Activated CD4-positive, alpha-beta T cell treated with anti-CD3 and anti-CD28 coated beads, Interleukin-2, amount 10 ng/mL, durations not matched to agents 24 days and 14 days (primary cell): ENCODE results near the gene SERAC1. TPM values are rescaled to one million over a fixed set of nuclear protein-coding genes. Genes with fewer than 3 reads are reported as not detected.
"Not testable (repeated sequence)": the region's sequence is repeated elsewhere in the genome, so short reads cannot be mapped to it uniquely, and the experiment has no call there.

Experiments used
- DNase-seq: peaks from one replicate; pipeline ENCODE4 v3.0.0; 2022
- H3K27ac Mint-ChIP-seq: one replicate; pipeline ENCODE4 v1.8.0; 2022; ENCODE audit warnings: mild to moderate bottlenecking, mixed read lengths
- H3K27me3 Mint-ChIP-seq: one replicate; pipeline ENCODE4 v1.8.0; 2022; ENCODE audit warnings: mixed read lengths
- H3K36me3 Mint-ChIP-seq: one replicate; pipeline ENCODE4 v1.8.0; 2022; ENCODE audit warnings: low read depth, mild to moderate bottlenecking, mixed read lengths
- H3K4me1 Mint-ChIP-seq: one replicate; pipeline ENCODE4 v1.8.0; 2021; ENCODE audit warnings: mixed read lengths
- H3K4me3 Mint-ChIP-seq: one replicate; pipeline ENCODE4 v1.8.0; 2022; ENCODE audit warnings: mild to moderate bottlenecking, moderate library complexity, mixed read lengths
- H3K9me3 Mint-ChIP-seq: one replicate; pipeline ENCODE4 v1.8.0; 2021; ENCODE audit warnings: mixed read lengths
- intact Hi-C: fragments of 100-400 bp; cut with micrococcal nuclease; formaldehyde crosslinking; loops from one replicate; pipeline ENCODE4 v1.15.1; 2023
- total RNA-seq: library from RNA; stranded (reverse); gene quantifications from 2 replicates; pipeline ENCODE4 v1.2.3, GENCODE V29; 2022

Gene SERAC1
- total RNA-seq, 1 donor from 2014 or later, result 5.4 TPM

DNA sequence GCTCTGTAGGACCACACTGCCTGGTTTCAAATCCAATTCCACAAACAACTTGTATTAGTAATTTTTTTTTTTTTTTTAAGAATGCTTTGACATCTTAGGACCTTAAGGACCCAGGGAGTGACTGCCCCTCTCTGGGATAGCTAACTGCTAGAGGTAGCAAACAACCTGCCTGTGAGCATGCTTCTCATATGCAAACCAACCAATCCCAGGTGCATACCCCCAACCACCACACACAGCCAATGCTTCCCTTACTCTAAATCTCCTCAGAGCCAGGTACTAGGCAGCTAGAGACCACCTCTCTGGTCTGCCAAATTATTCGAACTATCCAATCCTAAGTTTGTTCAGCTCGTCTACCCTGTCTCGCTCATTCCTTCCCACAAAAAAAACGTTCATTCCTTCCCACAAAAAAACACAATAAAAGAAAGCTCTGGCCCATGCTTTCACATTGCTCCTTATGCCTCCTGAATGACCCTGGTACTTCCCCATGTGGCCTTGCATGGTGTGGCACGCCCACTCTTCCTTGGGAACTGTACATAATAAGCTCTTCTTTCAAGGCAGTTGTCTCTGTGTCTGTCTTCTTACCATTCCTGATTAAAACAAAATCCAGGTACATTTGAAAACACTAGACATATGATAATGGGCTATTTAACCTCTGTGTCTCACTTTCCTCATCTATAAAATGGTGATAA lies 6.4 kb downstream of the SERAC1 start:
- Mint-ChIP-seq H3K27ac (no peak overlapping the region), H3K9me3 (no peaks in the 10 kb centered on the region), H3K4me3 (no peak overlapping the region), H3K36me3 (peaks cover 15% of the 10 kb centered on the region), H3K4me1 (peaks cover 20% of the 10 kb centered on the region), H3K27me3 (peaks cover under 1% of the 10 kb centered on the region)
- intact Hi-C loops, result no loop called here
- DNase-seq, result no peak

DNA sequence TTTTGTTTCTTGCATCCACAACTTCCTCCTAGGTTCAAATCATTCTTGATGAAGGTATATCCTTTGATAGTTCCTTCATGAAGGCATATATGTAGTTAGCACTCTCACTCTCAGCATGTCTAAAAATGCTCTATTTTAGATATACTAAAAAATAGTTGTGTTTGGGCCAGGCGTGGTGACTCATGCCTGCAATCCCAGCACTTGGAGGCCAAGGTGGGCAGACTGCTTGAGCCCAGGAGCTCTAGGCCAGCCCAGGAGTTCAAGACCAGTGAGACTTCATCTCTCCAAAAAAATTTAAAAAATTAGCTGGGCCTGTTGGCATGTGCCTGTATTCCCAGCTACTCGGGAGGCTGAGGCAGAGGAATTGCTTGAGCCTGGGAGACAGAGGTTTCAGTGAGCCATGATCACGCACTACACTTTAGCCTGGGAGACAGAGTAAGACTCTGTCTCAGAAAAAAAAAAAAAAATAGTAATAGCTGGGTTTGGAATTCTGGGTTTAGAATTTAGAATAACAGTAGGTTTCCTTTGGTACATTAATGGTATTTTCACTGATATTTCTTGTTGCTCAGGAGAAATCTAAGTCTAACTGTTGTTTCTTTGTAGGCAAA lies 7.0 kb downstream of the SERAC1 start:
- Mint-ChIP-seq H3K27ac (no peak overlapping the region), H3K4me1 (peaks cover 20% of the 10 kb centered on the region), H3K4me3 (no peak overlapping the region), H3K36me3 (peaks cover 15% of the 10 kb centered on the region), H3K9me3 (no peaks in the 10 kb centered on the region), H3K27me3 (no peaks in the 10 kb centered on the region)
- no peak for DNase-seq
- intact Hi-C loops, result no loop called here

DNA sequence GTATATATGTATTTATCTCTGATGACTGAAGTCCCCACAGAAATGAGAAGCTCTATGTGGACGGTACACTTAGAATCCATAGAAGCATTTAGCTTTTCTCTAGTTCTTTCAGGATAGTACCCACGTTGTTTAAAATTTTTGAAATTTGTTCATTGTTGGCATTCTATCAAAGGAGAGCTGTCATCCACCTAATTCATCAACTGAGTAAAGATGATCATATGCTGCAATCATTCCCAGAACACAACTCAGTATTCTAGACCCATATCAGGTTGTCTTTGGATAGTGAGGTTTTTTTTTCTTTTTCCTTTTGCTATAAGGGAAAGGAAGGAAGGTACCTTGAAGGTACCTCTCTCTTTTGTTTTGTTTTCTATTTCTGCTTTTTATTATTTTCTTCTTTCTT lies 9.3 kb downstream of the SERAC1 start:
- no peak for DNase-seq
- Mint-ChIP-seq H3K36me3 (peaks cover 21% of the 10 kb centered on the region), H3K27ac (no peak overlapping the region), H3K27me3 (no peaks in the 10 kb centered on the region), H3K4me1 (peaks cover 11% of the 10 kb centered on the region), H3K9me3 (no peaks in the 10 kb centered on the region), H3K4me3 (no peak overlapping the region)
- intact Hi-C loops, result no loop called here

DNA sequence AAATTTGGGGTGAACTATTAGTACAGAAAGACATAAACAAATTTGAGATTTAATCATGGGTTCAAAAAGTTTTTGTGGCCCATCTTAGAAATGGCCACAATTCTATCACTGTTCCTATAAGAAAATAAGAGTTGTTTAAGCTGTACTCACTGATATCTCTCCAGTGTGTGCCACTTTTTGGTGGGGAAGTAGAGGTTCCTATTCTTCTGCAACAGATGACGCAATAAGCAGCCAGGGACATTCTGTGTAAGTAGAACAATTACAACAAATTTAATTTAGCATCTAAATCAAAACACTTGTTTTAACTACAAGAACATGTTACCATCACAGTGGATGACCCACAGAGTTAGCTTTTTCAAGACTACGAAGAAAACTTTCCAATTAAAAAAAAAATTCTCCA lies 9.9 kb downstream of the SERAC1 start:
- Mint-ChIP-seq H3K27me3 (no peaks in the 10 kb centered on the region), H3K4me1 (peaks cover 11% of the 10 kb centered on the region), H3K9me3 (no peaks in the 10 kb centered on the region), H3K36me3 (peaks cover 21% of the 10 kb centered on the region), H3K27ac (no peak overlapping the region), H3K4me3 (no peak overlapping the region)
- no peak for DNase-seq
- intact Hi-C loops, result no loop called here

DNA sequence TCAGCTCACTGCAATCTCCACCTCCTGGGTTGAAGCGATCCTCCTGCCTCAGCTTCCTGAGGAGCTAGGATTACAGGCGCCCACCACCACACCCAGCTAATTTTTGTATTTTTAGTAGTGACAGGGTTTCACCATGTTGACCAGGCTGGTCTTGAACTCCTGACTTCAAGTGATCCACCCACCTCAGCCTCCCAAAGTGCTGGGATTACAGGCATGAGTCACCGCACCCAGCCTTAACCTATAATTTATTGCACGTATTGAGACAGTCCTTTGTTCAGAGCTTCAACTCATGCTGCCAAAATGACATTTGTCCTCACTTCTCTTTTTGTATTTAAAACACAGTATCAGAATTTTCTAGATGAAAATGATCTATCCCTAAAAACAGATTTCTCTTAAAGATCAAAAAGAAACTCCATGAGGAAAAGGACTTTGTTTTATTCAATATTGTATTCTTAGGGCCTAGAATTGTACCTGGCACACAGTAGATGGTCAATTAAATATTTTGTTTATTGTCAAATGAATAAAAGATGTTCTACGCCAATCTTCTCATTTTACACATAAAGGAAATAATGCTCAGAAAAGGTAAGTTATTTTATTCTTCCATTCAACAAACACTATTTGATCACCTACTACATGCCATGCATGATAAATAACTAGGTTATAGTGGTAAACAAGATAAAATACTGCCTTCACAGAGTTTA lies 10.8 kb downstream of the SERAC1 start:
- Mint-ChIP-seq H3K4me1 (peaks cover 5% of the 10 kb centered on the region), H3K27ac (no peak overlapping the region), H3K36me3 (peaks cover 21% of the 10 kb centered on the region), H3K27me3 (no peaks in the 10 kb centered on the region), H3K9me3 (no peaks in the 10 kb centered on the region), H3K4me3 (no peak overlapping the region)
- no peak for DNase-seq
- intact Hi-C loops, result no loop called here

DNA sequence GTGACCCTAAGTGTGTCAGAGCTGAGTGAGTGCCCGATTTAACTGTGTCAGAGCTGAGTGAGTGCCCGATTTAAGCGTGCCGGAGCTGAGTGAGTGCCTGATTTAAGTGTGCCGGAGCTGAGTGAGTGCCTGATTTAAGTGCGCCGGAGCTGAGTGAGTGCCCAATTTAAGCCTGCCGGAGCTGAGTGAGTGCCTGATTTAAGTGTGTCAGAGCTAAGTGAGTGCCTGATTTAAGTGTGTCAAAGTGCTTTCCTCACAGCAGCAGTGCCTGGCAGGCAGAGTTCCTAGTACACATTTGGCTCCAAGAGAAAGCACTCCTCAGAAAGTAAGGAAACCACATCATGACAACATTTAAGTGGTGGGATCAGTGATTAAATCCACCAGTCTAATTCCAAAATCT lies 13.2 kb downstream of the SERAC1 start:
- peaks cover 19% of the 10 kb centered on the region for H3K36me3 Mint-ChIP-seq
- no peak for DNase-seq
- H3K27ac Mint-ChIP-seq, result no peak overlapping the region
- H3K9me3 Mint-ChIP-seq, result no peaks in the 10 kb centered on the region
- H3K4me1 Mint-ChIP-seq, result no peaks in the 10 kb centered on the region
- H3K4me3 Mint-ChIP-seq, result no peak overlapping the region
- no peaks in the 10 kb centered on the region for H3K27me3 Mint-ChIP-seq
- intact Hi-C loops, result no loop called here

DNA sequence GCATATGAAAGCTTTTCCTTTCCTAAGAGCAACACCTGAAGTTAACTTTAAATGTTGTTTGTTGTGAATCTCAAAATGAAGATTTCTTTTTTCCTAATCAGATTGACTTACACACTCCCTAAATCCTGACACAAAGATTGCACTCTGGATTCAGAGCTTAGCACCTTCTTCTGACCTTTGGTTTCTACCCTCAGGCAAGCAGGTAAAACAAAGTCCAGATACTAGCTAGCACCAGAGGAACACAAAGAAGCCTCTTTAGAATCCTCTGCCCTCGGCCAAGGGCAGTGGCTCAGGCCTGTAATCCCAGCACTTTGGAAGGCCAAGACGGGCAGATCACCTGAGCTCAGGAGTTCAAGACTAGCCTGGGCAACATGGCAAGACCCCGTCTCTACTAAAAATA lies 14.5 kb downstream of the SERAC1 start:
- H3K4me3 Mint-ChIP-seq, result no peak overlapping the region
- no peak for DNase-seq
- no peaks in the 10 kb centered on the region for H3K9me3 Mint-ChIP-seq
- no peak overlapping the region for H3K27ac Mint-ChIP-seq
- no peaks in the 10 kb centered on the region for H3K4me1 Mint-ChIP-seq
- intact Hi-C loops, result no loop called here
- peaks cover 19% of the 10 kb centered on the region for H3K36me3 Mint-ChIP-seq
- H3K27me3 Mint-ChIP-seq, result no peaks in the 10 kb centered on the region

DNA sequence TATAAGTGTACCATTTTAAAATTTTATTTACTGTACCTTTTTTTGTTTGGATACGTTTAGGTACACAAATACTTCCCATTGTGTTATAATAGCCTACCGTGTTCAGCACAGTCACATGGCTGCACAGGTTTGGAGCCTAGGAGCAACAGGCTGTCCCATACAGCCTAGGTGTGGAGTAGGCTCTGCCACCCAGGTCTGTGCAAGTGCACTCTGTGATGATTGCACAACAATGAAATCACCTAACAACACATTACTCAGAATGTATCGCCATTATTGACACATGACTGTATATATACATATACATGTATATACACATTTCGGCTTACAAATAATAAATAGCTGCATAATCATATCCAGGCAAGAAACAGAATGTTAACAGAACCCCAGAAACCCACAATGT lies 15.4 kb downstream of the SERAC1 start:
- H3K36me3 Mint-ChIP-seq, result peaks cover 19% of the 10 kb centered on the region
- intact Hi-C loops, result no loop called here
- H3K27me3 Mint-ChIP-seq, result no peaks in the 10 kb centered on the region
- no peak for DNase-seq
- no peak overlapping the region for H3K27ac Mint-ChIP-seq
- H3K4me1 Mint-ChIP-seq, result no peaks in the 10 kb centered on the region
- H3K9me3 Mint-ChIP-seq, result no peaks in the 10 kb centered on the region
- no peak overlapping the region for H3K4me3 Mint-ChIP-seq

DNA sequence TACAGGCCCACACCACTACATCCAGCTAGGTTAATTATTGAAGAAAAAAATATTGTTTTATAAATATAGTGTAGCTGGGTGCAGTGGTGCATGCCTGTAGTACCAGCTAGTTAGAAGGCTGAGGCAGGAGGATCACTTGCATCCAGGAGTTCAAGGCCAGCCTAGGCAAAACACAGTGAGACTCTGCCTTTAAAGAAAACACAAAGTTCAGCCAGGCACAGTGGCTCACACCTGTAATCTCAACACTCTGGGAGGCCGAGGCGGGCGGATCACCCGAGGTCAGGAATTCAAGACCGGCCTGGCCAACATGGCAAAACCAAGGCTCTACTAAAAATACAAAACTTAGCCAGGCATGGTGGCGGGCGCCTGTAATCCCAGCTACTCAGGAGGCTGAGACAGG lies 16.0 kb downstream of the SERAC1 start:
- H3K4me1 Mint-ChIP-seq, H3K27me3 Mint-ChIP-seq, H3K4me3 Mint-ChIP-seq, H3K9me3 Mint-ChIP-seq, intact Hi-C loops, DNase-seq, H3K27ac Mint-ChIP-seq: not testable (repeated sequence)
- H3K36me3 Mint-ChIP-seq, result peaks cover 15% of the 10 kb centered on the region

DNA sequence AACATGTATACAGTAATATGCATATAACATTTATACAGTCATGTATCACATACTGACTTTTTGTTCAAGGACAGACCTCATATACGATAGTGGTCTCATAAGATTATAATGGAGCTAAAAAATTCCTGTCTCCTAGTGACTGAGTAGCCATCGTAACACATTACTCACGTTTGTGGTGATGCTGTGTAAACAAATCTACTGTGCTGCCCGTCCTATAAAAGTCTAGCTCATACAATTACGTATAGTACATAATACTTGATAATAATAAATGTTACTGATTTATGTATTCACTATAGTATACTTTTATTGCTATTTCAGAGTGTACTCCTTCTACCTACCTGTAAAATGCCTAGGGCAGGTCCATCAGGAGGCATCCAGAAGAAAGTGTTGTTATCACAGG lies 17.4 kb downstream of the SERAC1 start:
- intact Hi-C loops, result no loop called here
- H3K9me3 Mint-ChIP-seq, result no peaks in the 10 kb centered on the region
- H3K36me3 Mint-ChIP-seq, result peaks cover 20% of the 10 kb centered on the region
- H3K27me3 Mint-ChIP-seq, result no peaks in the 10 kb centered on the region
- no peak for DNase-seq
- H3K27ac Mint-ChIP-seq, result no peak overlapping the region
- no peaks in the 10 kb centered on the region for H3K4me1 Mint-ChIP-seq
- H3K4me3 Mint-ChIP-seq, result no peak overlapping the region

DNA sequence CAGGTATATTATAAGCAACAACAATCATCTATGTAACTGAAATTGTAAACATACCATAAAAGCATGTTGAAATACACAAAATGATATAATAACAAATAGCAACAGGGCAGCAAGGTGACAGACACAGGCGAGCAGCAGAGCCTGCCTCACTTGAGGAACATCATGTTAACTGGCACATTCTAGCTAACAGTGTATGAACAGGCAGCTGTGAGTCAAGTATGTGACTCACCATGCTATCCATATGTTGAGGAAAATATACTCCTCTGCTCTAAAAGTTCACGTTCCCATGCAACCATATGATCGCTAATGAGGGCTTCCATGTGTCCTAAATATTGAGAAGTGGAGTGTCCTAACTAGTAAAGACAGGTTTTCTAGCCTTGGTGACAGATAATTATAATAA lies 18.4 kb downstream of the SERAC1 start:
- H3K4me3 Mint-ChIP-seq, result no peak overlapping the region
- intact Hi-C loops, result no loop called here
- H3K36me3 Mint-ChIP-seq, result peaks cover 14% of the 10 kb centered on the region
- H3K27me3 Mint-ChIP-seq, result no peaks in the 10 kb centered on the region
- H3K27ac Mint-ChIP-seq, result no peak overlapping the region
- no peaks in the 10 kb centered on the region for H3K4me1 Mint-ChIP-seq
- no peaks in the 10 kb centered on the region for H3K9me3 Mint-ChIP-seq
- DNase-seq, result no peak

DNA sequence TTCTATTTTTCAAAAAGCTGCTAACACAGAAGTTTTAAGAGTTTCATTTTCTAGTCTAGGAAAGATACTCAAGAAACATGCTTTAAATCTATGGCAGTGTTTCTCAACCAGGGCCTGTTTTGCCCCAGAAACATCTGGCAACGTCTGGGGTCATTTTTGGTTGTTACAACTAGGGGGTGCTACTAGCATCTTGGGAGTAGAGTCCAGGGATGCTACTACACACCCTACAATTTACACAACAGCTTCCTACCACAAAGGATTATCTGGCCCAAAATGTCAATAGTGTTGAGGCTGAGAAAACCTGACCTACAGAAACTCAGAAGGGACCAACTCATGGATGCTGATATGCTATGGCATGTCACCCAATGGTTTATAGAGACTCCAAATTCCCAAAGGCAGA lies 24.4 kb downstream of the SERAC1 start:
- Mint-ChIP-seq H3K27ac (no peak overlapping the region), H3K4me1 (no peaks in the 10 kb centered on the region), H3K9me3 (no peaks in the 10 kb centered on the region), H3K4me3 (no peak overlapping the region), H3K36me3 (peaks cover 34% of the 10 kb centered on the region), H3K27me3 (no peaks in the 10 kb centered on the region)
- intact Hi-C loops, result no loop called here
- DNase-seq, result no peak

DNA sequence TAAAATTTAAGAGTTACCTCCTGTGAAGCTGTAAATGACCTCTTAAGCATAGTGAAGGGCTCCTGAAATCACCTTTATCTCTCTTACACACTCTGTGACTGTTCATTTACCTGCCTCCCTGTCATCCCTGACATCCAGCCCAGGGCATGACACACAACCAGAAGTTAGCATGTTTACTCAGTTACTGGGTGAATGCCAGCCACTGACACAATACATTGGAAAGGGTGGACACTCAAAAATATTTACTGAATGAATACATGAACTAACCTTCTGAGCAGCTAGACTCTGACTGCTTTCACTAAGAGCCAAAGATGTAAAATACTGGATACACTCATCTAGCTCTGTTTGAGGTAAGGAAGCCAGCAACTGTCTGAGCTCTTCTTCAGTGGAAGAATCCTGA lies 25.3 kb downstream of the SERAC1 start:
- no peak for DNase-seq
- Mint-ChIP-seq H3K4me3 (no peak overlapping the region), H3K9me3 (no peaks in the 10 kb centered on the region), H3K4me1 (peaks cover 3% of the 10 kb centered on the region), H3K27me3 (no peaks in the 10 kb centered on the region), H3K36me3 (peaks cover 31% of the 10 kb centered on the region), H3K27ac (no peak overlapping the region)
- intact Hi-C loops, result no loop called here

DNA sequence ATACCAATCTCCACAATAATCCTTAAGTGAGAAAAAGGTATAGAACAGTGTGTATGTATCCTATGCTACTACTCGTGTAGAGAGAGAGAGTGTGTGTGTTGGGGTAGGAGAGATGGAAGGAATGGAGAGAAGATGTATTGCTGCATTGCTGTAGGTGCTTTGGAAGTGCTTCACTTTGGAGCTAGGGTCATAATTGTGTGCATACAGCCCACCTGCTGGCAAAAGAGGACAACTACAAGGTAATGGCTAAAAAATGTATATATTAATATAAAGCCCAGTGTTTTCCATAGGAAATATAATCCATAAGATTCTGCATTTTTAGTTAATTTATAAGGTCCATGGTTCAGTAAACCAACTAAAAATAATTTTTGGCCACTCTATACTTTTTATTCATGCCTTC lies 36.1 kb downstream of the SERAC1 start:
- intact Hi-C loops, result no loop called here
- no peak overlapping the region for H3K4me3 Mint-ChIP-seq
- H3K9me3 Mint-ChIP-seq, result no peaks in the 10 kb centered on the region
- DNase-seq, result no peak
- H3K4me1 Mint-ChIP-seq, result no peaks in the 10 kb centered on the region
- no peaks in the 10 kb centered on the region for H3K27me3 Mint-ChIP-seq
- peaks cover 4% of the 10 kb centered on the region for H3K36me3 Mint-ChIP-seq
- no peak overlapping the region for H3K27ac Mint-ChIP-seq
